K562 (cell line): ENCODE data around the gene FETUB. TPM values are rescaled to one million over a fixed set of nuclear protein-coding genes. Genes with fewer than 3 reads are reported as not detected.

Source experiments
- ATF6 ChIP-seq: sonication (generic); formaldehyde crosslinking; IDR thresholded peaks from 2 replicates; pipeline ENCODE4 v1.4.0; 2020; ENCODE audit warnings: mild to moderate bottlenecking, missing genetic modification reagents
- CBFA2T2 ChIP-seq: fragments of 450-650 bp; conservative IDR thresholded peaks from 2 replicates; pipeline ENCODE4 v1.6.1; 2017; ENCODE audit warnings: mild to moderate bottlenecking
- CBFA2T3 ChIP-seq: fragments of 450-650 bp; IDR thresholded peaks from 2 replicates; pipeline ENCODE4 v1.6.1; 2017
- CEBPG ChIP-seq, 3 experiments: fragments of 200-800 bp in 1 of 3; sonication (Bioruptor generic) in 1 of 3; sonication (generic) in 1 of 3; formaldehyde crosslinking in 1 of 3; IDR thresholded peaks in 2 of 3; conservative IDR thresholded peaks in 1 of 3; 2 replicates each; pipeline versions ENCODE4 v1.6.1 to v1.8.0; 2016 to 2022; ENCODE audit warnings: missing compliant biosample characterization in 2 of 3, missing genetic modification characterization in 2 of 3, mild to moderate bottlenecking in 1 of 3, missing genetic modification reagents in 1 of 3
- CREB3 ChIP-seq: fragments of 450-650 bp; conservative IDR thresholded peaks from 2 replicates; pipeline ENCODE4 v1.6.1; 2016; ENCODE audit warnings: missing genetic modification characterization, low read depth, mild to moderate bottlenecking, missing compliant biosample characterization, moderate library complexity
- GABPB1 ChIP-seq: sonication (generic); formaldehyde crosslinking; IDR thresholded peaks from 2 replicates; pipeline ENCODE4 v1.8.0; 2022; ENCODE audit warnings: mild to moderate bottlenecking, missing genetic modification reagents
- GATA2 ChIP-seq: sonication (generic); formaldehyde crosslinking; IDR thresholded peaks from 2 replicates; pipeline ENCODE4 v1.4.0; 2020; ENCODE audit warnings: mild to moderate bottlenecking, missing genetic modification reagents
- JUND ChIP-seq, 2 experiments: IDR thresholded peaks; 2 replicates in 1 of 2; 3 replicates in 1 of 2; pipeline ENCODE4 v1.6.1; 2011; ENCODE audit warnings: borderline replicate concordance in 2 of 2, low read depth in 2 of 2, low read length in 2 of 2, improper control_type of control experiment in 1 of 2, missing biosample characterization in 1 of 2, missing genetic modification characterization in 1 of 2, missing genetic modification reagents in 1 of 2
- MIER1 ChIP-seq: fragments of 450-650 bp; IDR thresholded peaks from 2 replicates; pipeline ENCODE4 v1.6.1; 2016; ENCODE audit warnings: antibody characterized with exemption, mild to moderate bottlenecking, low read depth
- NCOR1 ChIP-seq: fragments of 450-650 bp; IDR thresholded peaks from 2 replicates; pipeline ENCODE4 v1.6.1; 2016; ENCODE audit warnings: mild to moderate bottlenecking, moderate library complexity
- NFIC ChIP-seq: fragments of 450-650 bp; IDR thresholded peaks from 2 replicates; pipeline ENCODE4 v1.6.1; 2017; ENCODE audit warnings: mild to moderate bottlenecking, inconsistent platforms
- NR0B1 ChIP-seq: fragments of 450-650 bp; IDR thresholded peaks from one replicate; pipeline ENCODE4 v1.6.1; 2018; ENCODE audit warnings: mild to moderate bottlenecking, moderate library complexity; ENCODE audit not compliant: partially characterized antibody
- PTTG1 ChIP-seq: fragments of 450-650 bp; IDR thresholded peaks from 2 replicates; pipeline ENCODE4 v1.6.1; 2016; ENCODE audit warnings: low read depth, mild to moderate bottlenecking, missing genetic modification characterization, missing compliant biosample characterization
- SOX6 ChIP-seq: fragments of 450-650 bp; IDR thresholded peaks from 2 replicates; pipeline ENCODE4 v1.6.1; 2014; ENCODE audit warnings: mild to moderate bottlenecking
- TRIM24 ChIP-seq, 2 experiments: fragments of 450-650 bp; IDR thresholded peaks; 2 replicates each; pipeline ENCODE4 v1.6.1; 2016
- ZNF232 ChIP-seq: sonication (generic); formaldehyde crosslinking; IDR thresholded peaks from 2 replicates; pipeline ENCODE4 v1.8.0; 2022; ENCODE audit warnings: mild to moderate bottlenecking, missing genetic modification reagents
- ZNF518B ChIP-seq: fragments of 250-450 bp; sonication (Bioruptor Pico); IDR thresholded peaks from 2 replicates; pipeline ENCODE4 v1.5.0; 2021; ENCODE audit warnings: mild to moderate bottlenecking, moderate library complexity
- polyA plus RNA-seq, 8 experiments: library from polyadenylated mRNA; depleted of rRNA in 4 of 8; stranded (reverse) in 5 of 8; unstranded in 3 of 8; fragments of >200 nt; fragmentation: Nextera tagmentation in 2 of 8; fragmentation: Illumina TruSeq in 1 of 8; extraction: Ambion mirVana in 2 of 8; extraction: Trizol in 1 of 8; gene quantifications; 2 replicates each; pipeline versions ENCODE4 v1.2.1 to v1.2.3, GENCODE V29; 2011 to 2014; ENCODE audit warnings: inconsistent platforms in 1 of 8, missing spikeins in 1 of 8
- total RNA-seq, 7 experiments: library from RNA; depleted of rRNA in 6 of 7; stranded (reverse); fragments of >200 nt in 6 of 7; fragmentation: Illumina TruSeq in 2 of 7; extraction: Trizol in 2 of 7; gene quantifications; 2 replicates each; pipeline versions ENCODE4 v1.2.1 to v1.2.3, GENCODE V29; 2011 to 2021; ENCODE audit warnings: low replicate concordance in 1 of 7

Gene FETUB
- total and polyA plus RNA-seq, 9 of the 15 experiments (the other 6 are each of a cell fraction or from before 2014, with no cell fraction given) = not detected

- TF ChIP-seq CREB3 (tag) (no peak), ATF6 (CRISPR knock-in tag) (no peak), PTTG1 (no peak), NFIC (no peak), ZNF518B (CRISPR knock-in tag) (no peak), NCOR1 (peak; percentile 59), TRIM24 (IDR thresholded peaks at IDR 0.05) (0 out of 4 replicates have a peak, but pooled peaks of 1 of the 2 experiments have one; percentile 33), CBFA2T2 (peak; percentile 73), JUND (IDR thresholded peaks at IDR 0.05; ENCODE audit: borderline replicate concordance, low read depth, low read length) (peak; percentile 34; the same call in 1 of the 2 replicates), JUND (tag; IDR thresholded peaks at IDR 0.05; ENCODE audit: borderline replicate concordance, low read depth, low read length) (no peak), NR0B1 (no peak), CEBPG (CRISPR knock-in tag; IDR thresholded peaks at IDR 0.05) (no peak), CEBPG (tag; conservative IDR thresholded peaks at IDR 0.05 in 1 of 2, IDR thresholded peaks at IDR 0.05 in 1 of 2) (no peak), CBFA2T3 (peak; percentile 83), GATA2 (CRISPR knock-in tag) (peak; percentile 24; the same call in 1 of the 2 replicates), MIER1 (no peak), GABPB1 (CRISPR knock-in tag) (no peak), ZNF232 (CRISPR knock-in tag) (no peak), SOX6 (peak; percentile 64)
These were observed 3.3 kb downstream of the FETUB start (continued) for GRCh38 chr3:186643493-186643892.
